ELR (cell line): ENCODE results near the gene HOXA9.

Source experiments
- DNase-seq: peaks from one replicate; pipeline ENCODE4 v3.0.0-alpha.2; 2015; ENCODE audit warnings: low read depth

HOXA9 gene

DNA sequence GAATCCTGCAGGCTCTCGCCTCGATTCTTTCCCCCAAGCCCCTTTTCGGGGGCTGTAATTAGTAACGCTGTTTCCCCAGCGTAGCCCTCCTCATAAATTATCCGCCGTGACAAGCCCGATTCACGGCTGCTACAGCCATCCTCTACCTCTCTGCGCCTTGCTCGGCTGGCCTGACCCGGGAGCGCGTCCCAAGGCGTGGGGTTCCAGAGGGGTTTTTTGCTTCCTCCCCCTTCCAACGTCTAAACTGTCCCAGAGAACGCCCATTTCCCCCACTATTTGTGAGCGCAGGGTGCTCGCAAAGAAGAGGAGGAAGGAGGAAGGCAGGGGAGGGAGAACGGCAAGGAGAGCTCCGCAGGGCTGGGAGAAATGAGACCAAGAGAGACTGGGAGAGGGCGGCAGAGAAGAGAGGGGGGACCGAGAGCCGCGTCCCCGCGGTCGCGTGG lies 22.7 kb downstream of the HOXA9 start:
- DNase-seq: no peak

- DNase-seq: no peak
Observed at GRCh38 chr7:27141923-27142579, 23.3 kb downstream of the HOXA9 start.

DNA sequence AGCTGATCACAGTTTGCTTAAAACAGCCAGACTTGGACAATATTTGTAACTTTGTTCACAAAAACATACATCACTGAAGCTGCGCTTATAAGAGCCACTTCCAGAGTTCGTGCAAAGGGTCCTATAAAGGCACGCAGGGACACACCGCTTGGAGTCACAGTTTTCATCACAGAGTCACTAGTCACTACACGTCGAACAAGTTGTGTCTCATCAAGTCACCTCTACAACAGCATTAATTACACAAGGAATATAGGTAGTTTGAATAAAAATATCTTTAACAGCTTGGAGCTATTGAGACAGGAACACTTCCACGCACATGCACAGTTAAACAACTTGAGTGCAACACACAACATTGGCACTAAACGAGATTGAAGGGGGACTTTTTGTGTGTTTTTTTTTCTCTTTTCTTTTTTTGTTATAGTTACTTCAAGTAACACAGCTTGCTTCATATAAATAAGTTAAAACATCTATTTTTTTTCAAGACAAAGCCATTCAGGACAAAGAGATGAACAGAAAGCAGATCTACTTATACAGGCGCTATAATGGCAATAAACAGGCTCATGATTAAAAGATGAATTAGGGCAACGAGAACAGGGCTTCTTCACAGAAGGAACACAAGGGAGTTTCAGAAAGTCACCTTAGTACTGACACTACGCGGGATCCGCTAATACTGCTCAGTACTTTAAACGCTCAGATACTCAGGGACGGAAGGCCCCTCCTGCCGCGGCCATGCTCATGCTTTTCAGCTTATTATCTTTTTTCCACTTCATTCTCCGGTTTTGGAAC lies 24.0 kb downstream of the HOXA9 start:
- no peak for DNase-seq

- DNase-seq: no peak
Observed at GRCh38 chr7:27140126-27140857, 25.0 kb downstream of the HOXA9 start.

DNA sequence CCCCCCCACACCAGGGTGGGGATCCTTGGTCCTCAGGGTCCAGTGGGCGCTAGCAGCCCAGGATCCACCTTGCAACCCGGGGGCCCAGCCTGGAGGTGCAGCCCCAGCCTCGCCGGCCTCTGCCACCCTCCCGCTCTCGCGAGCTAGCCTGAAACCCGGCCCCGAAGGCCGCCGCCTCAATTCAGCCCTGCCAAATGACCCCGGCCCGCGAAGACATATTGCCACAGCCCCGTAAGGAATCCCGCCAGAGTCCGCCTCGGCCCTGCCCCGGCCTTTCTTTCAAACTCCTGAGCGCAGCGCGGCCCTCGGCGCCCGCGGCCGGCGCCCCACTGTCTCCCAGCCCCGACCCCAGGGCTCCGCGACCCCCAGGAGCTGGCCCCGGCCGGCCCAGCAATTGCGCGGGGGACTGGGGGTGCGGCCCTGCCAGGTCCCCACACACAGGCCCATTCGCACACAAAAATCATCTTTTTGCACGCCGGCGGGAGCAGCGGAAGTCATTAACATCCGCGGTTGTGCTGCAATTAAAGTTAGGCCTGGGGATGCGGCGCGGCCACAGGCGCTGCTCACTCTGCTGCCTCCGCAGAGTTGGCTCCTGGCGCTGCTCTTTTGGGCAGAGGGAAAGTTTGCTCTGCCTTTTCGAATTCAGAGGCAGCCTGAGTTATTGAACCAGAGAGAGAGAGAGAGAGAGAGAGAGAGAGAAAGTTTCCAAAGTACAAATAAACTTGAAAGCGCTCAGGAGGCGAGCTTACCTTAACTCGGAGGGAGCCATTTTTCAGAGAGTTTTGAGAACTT lies 25.8 kb downstream of the HOXA9 start:
- no peak for DNase-seq

DNA sequence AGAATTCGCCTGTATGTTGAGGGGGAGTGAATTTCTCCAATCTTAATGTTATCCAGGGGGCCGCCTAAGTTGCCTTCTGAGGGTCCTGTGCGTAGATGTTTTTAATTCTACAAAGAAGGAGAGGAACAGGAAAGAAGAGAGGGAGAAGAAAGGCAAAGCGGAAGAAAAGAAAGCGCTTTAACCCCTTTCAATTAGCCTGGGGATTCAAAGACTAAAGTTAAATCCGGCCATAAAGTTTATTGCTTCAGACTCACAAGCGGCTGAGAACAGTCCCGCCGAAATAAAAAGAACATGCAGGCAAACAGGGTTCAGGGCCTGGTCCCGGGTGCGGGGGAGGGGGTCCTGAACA lies 26.4 kb downstream of the HOXA9 start:
- no peak for DNase-seq

DNA sequence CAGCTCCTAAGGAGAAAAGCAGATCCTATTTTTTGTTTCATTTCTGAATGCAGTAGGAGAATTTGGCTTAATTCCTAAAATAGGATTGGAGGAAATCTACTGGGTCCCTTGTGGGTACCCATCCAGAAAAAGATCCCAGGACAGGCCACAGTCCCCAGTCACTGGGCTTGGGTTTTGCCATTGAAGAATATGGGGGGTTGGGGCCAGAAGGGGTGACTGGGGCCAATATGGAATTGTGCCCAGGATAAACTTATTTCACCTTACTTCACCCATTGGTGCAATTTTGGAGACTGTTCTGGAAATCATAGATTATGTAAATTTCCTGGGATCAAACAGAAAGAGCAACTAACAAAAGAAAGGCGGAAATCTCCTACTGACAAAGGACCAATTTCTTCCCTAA lies 26.9 kb downstream of the HOXA9 start:
- no peak for DNase-seq

DNA sequence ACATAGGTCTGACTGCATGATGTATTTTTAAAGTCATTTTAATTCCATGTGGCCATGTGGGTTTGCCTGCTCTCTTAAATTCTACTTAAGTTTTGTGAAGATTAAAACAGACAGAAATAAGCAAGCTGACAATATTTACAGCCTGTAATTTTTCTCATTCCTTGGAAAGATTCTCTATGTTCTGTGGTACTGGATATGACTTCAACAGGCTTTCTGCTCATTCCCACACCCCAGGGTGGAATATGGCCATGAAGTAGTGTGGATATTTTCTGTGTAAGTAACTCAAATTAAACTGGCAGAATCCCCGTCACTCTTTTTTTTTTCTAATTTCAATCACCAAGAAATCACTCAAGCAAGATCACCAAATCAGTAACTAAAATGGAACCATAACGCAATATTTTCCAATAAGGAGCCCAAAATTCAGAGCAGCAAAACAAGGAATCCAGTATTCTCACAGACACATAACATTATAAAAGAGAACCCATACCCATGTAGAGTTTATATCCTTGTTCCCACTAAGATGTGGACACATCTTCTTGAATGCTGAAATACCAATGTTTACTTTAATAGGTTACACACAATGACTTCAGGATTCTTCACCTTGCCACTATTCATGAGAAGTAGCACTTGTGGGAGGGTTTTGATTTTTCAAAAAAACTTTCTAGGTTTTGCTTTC lies 27.6 kb downstream of the HOXA9 start:
- no peak for DNase-seq

- DNase-seq: peak; percentile 95
Observed at GRCh38 chr7:27134392-27134791, 30.9 kb downstream of the HOXA9 start.

DNA sequence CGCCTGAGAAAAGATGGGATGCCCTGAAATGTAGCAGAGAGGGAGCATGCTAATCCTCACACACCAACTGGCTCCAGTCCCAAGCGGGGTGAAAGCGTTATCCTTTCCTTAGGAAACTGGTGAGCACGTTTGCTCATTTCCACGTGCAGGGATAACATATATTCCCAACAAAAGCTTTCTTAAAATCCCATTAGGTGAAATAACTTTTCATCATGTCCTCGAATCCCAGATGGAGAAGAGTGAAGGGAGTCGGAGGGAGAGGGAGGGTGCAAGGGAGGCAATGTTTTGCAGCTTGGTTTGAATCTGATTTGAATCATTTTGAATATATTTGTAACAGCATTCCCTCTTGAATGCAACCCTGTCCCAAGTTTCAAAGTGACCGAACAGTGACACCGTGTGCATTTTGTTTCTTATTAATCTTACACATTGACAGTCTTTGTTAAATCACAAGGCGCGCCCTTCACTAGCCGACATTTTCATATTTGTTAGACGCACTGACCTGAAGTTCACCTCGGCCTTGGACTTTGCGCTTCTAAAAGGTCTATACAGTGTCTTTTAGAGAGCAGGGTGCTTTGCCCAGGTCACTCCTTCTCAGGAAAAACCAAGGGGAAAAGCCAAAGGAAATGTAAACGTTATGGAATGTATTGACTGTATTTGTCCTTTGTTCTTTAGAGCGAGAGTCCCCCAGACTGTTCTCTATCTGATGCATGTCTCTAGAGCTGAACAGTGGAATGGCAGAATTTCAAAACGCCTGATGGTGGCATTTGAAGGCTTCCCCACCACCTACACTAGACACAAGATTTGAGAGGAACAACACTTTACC lies 31.7 kb downstream of the HOXA9 start:
- DNase-seq: no peak

- no peak for DNase-seq
Observed at GRCh38 chr7:27132978-27133377, 32.4 kb downstream of the HOXA9 start.

GRCh38 chr7:27132214-27132613 lies 33.1 kb downstream of the HOXA9 start:
- DNase-seq: no peak

- no peak for DNase-seq
Observed at GRCh38 chr7:27131390-27131819, 33.9 kb downstream of the HOXA9 start.

DNA sequence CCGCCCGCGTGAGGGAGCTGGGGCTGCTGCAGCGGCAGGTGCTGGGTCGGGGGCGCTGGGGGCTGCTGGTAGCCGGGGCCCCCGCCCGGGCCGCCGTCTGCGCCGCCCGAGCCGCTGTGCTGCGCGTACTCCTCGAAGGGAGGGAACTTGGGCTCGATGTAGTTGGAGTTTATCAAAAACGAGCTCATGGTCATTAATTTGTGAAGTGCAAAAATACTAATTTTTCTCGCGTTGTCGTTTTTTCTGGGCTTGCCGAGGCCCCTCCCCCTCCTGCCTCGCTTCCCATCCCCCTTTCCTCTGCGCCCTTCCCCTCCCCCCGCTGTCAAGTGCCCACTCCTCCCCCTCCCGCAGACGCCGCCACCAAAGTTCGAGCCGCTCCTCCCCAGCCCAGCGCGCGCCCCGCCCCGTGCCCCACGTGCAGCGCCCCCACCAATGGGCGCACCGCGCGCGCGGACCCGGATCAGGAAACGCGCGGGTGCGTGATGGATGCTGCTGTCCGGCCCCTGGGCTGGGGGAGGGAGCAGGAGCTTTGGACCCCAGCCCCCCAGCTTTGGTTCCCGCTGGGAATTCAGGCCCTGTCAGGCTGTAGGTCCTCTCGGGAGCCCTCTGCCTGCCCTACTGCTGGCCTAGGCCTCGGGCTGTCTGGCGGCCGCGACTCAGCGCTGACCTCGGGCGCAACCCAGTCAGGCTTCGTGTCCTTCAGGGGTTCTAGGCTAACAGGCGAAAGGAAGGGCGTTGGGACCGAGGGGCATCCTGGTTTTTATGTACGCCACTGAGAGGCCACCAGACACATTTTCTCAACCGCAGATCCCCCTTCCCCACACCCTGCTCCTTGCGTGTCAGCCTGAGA lies 34.6 kb downstream of the HOXA9 start, which contains the start of gene HOXA4:
HOXA4 (minus strand) TSS at position 218 of the 850 bp plus-strand sequence; CDS start at position 194, 24 bp downstream.
- peak; percentile 95 for DNase-seq

DNA sequence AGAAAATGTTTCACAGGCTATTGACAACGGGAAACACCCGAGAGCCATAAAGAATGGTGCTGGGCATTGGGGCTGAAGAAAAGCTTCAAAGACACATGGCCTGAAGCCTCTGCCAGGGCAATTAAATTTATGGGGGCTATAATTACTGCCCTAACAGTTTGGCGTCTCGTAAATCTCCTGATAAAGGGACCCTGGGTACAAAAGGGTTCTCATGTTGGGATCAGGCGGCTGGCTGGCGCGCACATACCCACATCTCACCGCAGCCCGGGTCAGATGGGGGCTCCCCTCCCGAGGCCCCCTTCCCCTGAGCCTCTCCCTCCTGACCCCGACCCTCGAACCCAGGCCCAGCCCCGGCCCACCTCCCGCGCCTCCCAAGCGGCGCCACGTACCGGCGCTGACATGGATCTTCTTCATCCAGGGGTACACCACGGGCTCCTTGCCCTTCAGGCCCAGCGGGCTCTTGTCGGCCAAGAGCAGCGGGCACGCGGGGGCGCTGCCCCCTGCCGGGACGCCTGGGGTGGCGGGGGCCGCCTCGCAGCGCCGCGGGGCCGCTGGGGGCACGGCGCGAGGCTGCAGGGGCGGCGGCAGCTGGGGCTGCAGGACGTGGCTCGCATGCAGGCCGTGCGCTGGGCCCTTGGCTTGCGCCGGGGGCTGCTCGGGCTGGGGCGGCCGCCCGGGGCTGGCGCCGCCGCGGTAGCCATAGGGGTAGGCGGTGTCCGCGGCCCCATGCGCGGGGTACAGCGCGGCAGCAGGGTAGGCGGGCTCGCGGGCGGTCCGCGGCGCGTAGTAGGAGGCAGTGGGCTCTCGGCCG lies 35.4 kb downstream of the HOXA9 start:
- DNase-seq: peak; percentile 68

DNA sequence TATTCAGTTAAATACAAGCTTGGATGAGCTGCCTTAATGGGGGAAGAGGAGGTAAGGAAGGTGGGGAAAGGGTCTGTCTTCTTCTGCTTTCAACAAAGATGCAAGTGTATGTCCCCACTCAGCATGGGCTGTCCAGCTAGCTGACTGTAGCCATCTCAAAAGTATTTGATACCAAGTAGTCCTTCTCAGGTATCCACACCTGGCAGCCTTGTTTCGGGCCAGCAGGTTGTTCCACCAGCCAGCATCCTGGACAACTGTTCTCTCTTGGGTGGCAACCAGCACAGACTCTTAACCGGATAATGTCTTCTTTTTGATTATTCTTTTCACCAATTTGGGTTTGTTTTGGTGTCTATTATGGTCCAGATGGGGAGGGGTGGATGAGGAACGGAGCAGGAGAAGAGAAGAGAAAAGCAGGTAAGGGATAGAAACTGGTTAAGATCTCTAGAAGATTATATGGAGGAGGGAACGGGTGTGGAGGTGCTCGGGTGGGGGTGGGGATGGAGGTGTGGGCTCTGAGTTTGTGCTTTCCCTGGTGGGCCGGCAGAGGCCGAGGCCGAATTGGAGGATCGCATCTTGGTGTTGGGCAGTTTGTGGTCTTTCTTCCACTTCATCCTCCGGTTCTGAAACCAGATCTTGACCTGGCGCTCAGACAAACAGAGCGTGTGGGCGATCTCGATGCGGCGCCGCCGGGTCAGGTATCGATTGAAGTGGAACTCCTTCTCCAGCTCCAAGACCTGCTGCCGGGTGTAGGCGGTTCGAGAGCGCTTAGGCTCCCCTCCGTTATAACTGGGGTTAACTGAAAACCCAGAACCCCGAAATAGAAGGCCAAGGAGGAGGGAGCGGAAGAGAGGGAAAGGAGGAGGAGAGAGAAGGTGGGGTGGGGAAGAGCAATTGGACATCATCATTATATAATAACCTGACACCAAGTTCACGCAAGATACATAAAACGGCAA lies 36.3 kb downstream of the HOXA9 start:
- DNase-seq: no peak

- no peak for DNase-seq
Observed at GRCh38 chr7:27128034-27128433, 37.3 kb downstream of the HOXA9 start.
